Vagina (tissue), 2 donors: ENCODE results near the gene ASTN1.

Experiments
- POLR2AphosphoS5 ChIP-seq, 2 donors: sonication (generic); formaldehyde crosslinking; IDR thresholded peaks; one replicate each; pipeline ENCODE4 v1.9.0; 2017; ENCODE audit warnings: antibody characterized with exemption in 2 of 2, mild to moderate bottlenecking in 2 of 2, low read depth in 1 of 2; ENCODE audit not compliant: insufficient read depth in 1 of 2
- TF ChIP-seq, protein P1 (sequence below), 3 experiments: fragments of 450-650 bp in 2 of 3; fragments of 200-600 bp in 1 of 3; sonication (generic) in 1 of 3; IDR thresholded peaks; one replicate each; pipeline ENCODE4 v1.5.1; 2017 to 2019; ENCODE audit warnings: antibody characterized with exemption in 3 of 3, mild to moderate bottlenecking in 2 of 3, moderate library complexity in 2 of 3

DNA sequence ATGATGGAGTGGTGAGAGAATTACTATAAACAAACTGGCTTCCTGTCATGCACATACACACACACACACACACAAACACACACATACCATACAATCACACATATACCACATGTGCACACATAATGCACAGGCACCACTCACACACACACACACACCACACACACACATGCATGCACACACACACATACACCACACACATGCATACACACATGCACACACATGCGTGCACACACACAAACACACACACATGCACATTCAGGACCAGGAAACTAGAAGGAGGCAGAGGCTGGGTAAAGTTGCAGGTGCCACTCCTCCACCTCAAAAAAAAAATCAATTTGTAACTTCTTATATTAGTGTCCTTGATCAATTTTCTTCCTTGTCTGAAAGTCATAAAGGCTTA is 153.0 kb downstream of the ASTN1 start:
- TF ChIP-seq, protein P1, sequence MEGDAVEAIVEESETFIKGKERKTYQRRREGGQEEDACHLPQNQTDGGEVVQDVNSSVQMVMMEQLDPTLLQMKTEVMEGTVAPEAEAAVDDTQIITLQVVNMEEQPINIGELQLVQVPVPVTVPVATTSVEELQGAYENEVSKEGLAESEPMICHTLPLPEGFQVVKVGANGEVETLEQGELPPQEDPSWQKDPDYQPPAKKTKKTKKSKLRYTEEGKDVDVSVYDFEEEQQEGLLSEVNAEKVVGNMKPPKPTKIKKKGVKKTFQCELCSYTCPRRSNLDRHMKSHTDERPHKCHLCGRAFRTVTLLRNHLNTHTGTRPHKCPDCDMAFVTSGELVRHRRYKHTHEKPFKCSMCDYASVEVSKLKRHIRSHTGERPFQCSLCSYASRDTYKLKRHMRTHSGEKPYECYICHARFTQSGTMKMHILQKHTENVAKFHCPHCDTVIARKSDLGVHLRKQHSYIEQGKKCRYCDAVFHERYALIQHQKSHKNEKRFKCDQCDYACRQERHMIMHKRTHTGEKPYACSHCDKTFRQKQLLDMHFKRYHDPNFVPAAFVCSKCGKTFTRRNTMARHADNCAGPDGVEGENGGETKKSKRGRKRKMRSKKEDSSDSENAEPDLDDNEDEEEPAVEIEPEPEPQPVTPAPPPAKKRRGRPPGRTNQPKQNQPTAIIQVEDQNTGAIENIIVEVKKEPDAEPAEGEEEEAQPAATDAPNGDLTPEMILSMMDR (IDR thresholded peaks at IDR 0.05) = no peak
- TF ChIP-seq POLR2AphosphoS5 (IDR thresholded peaks at IDR 0.05; ENCODE audit: insufficient read depth in 1 of 2, low read depth in 1 of 2) = no peak
